GM12878 (cell line): ENCODE measurements around the gene NFAM1. TPM values are rescaled to one million over a fixed set of nuclear protein-coding genes. Genes with fewer than 3 reads are reported as not detected.
A peak's percentile ranks its signal among the peaks of the same experiment; 100 is the strongest.

Experiments
- ATAC-seq: fragments of 200-7000 bp; cut with Tn5 transposase; 3 replicates; pipeline ENCODE4 v1.9.1; 2020; ENCODE audit warnings: mild to moderate bottlenecking, moderate library complexity
- BruUV-seq: library from RNA; stranded (reverse); fragments of 400-500 nt; replicated peaks from 2 replicates; lab custom pipeline; 2021; lab: Mats Ljungman, UMichigan
- CTCF ChIA-PET: fragments of 300-600 bp; sonication (Branson Sonifier 250); formaldehyde crosslinking; extraction: SDS; loops from one replicate; lab custom pipeline; 2021; ENCODE audit warnings: inconsistent platforms; lab: Yijun Ruan, JAX
- POLR2A ChIA-PET: fragments of 350-600 bp; formaldehyde crosslinking; extraction: SDS; loops from one replicate; lab custom pipeline; 2021; ENCODE audit warnings: inconsistent platforms; lab: Charles Lee
- RAD21 ChIA-PET: fragments of 300-600 bp; sonication (Branson Sonifier 250); formaldehyde crosslinking; loops from one replicate; lab custom pipeline; 2023; ENCODE audit warnings: antibody characterized with exemption; ENCODE audit not compliant: unreplicated experiment; lab: Charles Lee
- SMC1A ChIA-PET: fragments of 300-600 bp; sonication (Branson Sonifier 250); formaldehyde crosslinking; loops from one replicate; lab custom pipeline; 2023; ENCODE audit not compliant: unreplicated experiment, uncharacterized antibody; lab: Charles Lee
- DNase-seq: peaks from one replicate; pipeline ENCODE4 v3.0.0-alpha.2; 2011; ENCODE audit warnings: low read depth, low spot score
- FAIRE-seq: peaks from 3 replicates; lab custom pipeline; 2011; peaks lifted over from hg19 to GRCh38; lab: Jason Lieb, UNC
- H2AFZ ChIP-seq: 2 replicates; pipeline ENCODE4 v1.6.0; 2011; ENCODE audit warnings: low read depth, low read length, control low read depth; ENCODE audit not compliant: control insufficient read depth
- H3K27ac ChIP-seq: 2 replicates; pipeline ENCODE4 v1.5.1; 2011; ENCODE audit warnings: control low read depth; ENCODE audit not compliant: control insufficient read depth, insufficient read depth
- H3K27me3 ChIP-seq, 2 experiments: replicated peaks in 1 of 2; 2 replicates each; pipeline versions ENCODE4 v1.6.0 to v1.6.1; 2011; ENCODE audit warnings: low read length in 1 of 2; ENCODE audit not compliant: control insufficient read depth in 2 of 2, insufficient read depth in 2 of 2
- H3K36me3 ChIP-seq, 2 experiments: 2 replicates each; pipeline ENCODE4 v1.5.1; 2011; ENCODE audit warnings: low read length in 1 of 2; ENCODE audit not compliant: control insufficient read depth in 2 of 2, insufficient read depth in 2 of 2
- H3K4me1 ChIP-seq: 2 replicates; pipeline ENCODE4 v1.6.1; 2011; ENCODE audit warnings: mild to moderate bottlenecking, low read length, moderate library complexity, mixed read lengths; ENCODE audit not compliant: control insufficient read depth, insufficient read depth
- H3K4me2 ChIP-seq: 2 replicates; pipeline ENCODE4 v1.6.0; 2011; ENCODE audit warnings: control low read depth; ENCODE audit not compliant: control insufficient read depth, insufficient read depth
- H3K4me3 ChIP-seq: fragments of 200-600 bp; sonication (generic); 2 replicates; pipeline ENCODE4 v1.5.1; 2016
- H3K79me2 ChIP-seq: 2 replicates; pipeline ENCODE4 v1.6.0; 2011; ENCODE audit warnings: low read length; ENCODE audit not compliant: control insufficient read depth, insufficient read depth
- H3K9ac ChIP-seq: 2 replicates; pipeline ENCODE4 v1.8.0; 2011; ENCODE audit warnings: low read length, control low read depth, mixed read lengths; ENCODE audit not compliant: control insufficient read depth, insufficient read depth
- H3K9me3 ChIP-seq: replicated peaks from 3 replicates; pipeline ENCODE4 v1.5.1; 2011; ENCODE audit warnings: mild to moderate bottlenecking, low read length; ENCODE audit not compliant: control insufficient read depth, insufficient read depth
- H4K20me1 ChIP-seq: 2 replicates; pipeline ENCODE4 v1.6.0; 2011; ENCODE audit not compliant: control insufficient read depth, insufficient read depth
- BCL11A ChIP-seq: IDR thresholded peaks from 2 replicates; pipeline ENCODE4 v1.6.1; 2011; ENCODE audit warnings: low read depth, low read length
- BHLHE40 ChIP-seq, 2 experiments: fragments of 450-650 bp in 1 of 2; IDR thresholded peaks; 2 replicates each; pipeline ENCODE4 v1.6.1; 2011 to 2017; ENCODE audit warnings: low read depth in 2 of 2, borderline replicate concordance in 1 of 2, improper control_type of control experiment in 1 of 2, low read length in 1 of 2, mild to moderate bottlenecking in 1 of 2
- BRCA1 ChIP-seq: IDR thresholded peaks from 2 replicates; pipeline ENCODE4 v1.6.1; 2011; ENCODE audit warnings: low read depth, low read length, improper control_type of control experiment
- ESRRA ChIP-seq: IDR thresholded peaks from 2 replicates; pipeline ENCODE4 v1.6.1; 2012; ENCODE audit warnings: mild to moderate bottlenecking, low read length, improper control_type of control experiment
- FOS ChIP-seq: IDR thresholded peaks from 3 replicates; pipeline ENCODE4 v1.6.1; 2011; ENCODE audit warnings: borderline replicate concordance; ENCODE audit not compliant: insufficient read length; ENCODE audit errors: extremely low read depth
- IKZF1 ChIP-seq: fragments of 450-650 bp; conservative IDR thresholded peaks from 2 replicates; pipeline ENCODE4 v1.6.1; 2017; ENCODE audit warnings: antibody characterized with exemption, mild to moderate bottlenecking
- KAT2A ChIP-seq: conservative IDR thresholded peaks from 2 replicates; pipeline ENCODE4 v1.6.1; 2011; ENCODE audit warnings: low read depth, low read length; ENCODE audit not compliant: control insufficient read depth
- NFXL1 ChIP-seq: fragments of 450-650 bp; IDR thresholded peaks from 2 replicates; pipeline ENCODE4 v1.6.1; 2017; ENCODE audit warnings: antibody characterized with exemption, mild to moderate bottlenecking, borderline replicate concordance
- POLR2A ChIP-seq: IDR thresholded peaks from 2 replicates; pipeline ENCODE4 v1.6.1; 2011; ENCODE audit warnings: low read depth, mild to moderate bottlenecking, low read length
- SIN3A ChIP-seq: IDR thresholded peaks from 2 replicates; pipeline ENCODE4 v1.6.1; 2012; ENCODE audit warnings: low read depth, low read length, improper control_type of control experiment
- SMARCA5 ChIP-seq: fragments of 450-650 bp; IDR thresholded peaks from 2 replicates; pipeline ENCODE4 v1.6.1; 2017; ENCODE audit warnings: mild to moderate bottlenecking
- SP1 ChIP-seq: IDR thresholded peaks from one replicate; pipeline ENCODE4 v1.6.1; 2011; ENCODE audit warnings: low read depth, low read length
- SPI1 ChIP-seq: IDR thresholded peaks from 2 replicates; pipeline ENCODE4 v1.6.1; 2011; ENCODE audit warnings: low read depth, mild to moderate bottlenecking, low read length, moderate library complexity, borderline replicate concordance; ENCODE audit not compliant: insufficient read depth
- SREBF1 ChIP-seq: IDR thresholded peaks from 2 replicates; pipeline ENCODE4 v1.6.1; 2012; ENCODE audit warnings: mild to moderate bottlenecking, low read length
- SREBF2 ChIP-seq: IDR thresholded peaks from 2 replicates; pipeline ENCODE4 v1.6.1; 2012; ENCODE audit warnings: mild to moderate bottlenecking, low read length
- SRF ChIP-seq, 2 experiments: IDR thresholded peaks; 2 replicates each; pipeline ENCODE4 v1.6.1; 2011; ENCODE audit warnings: low read depth in 2 of 2, low read length in 2 of 2, mild to moderate bottlenecking in 1 of 2, moderate library complexity in 1 of 2
- YBX1 ChIP-seq: fragments of 450-650 bp; IDR thresholded peaks from 2 replicates; pipeline ENCODE4 v1.6.1; 2016; ENCODE audit warnings: antibody characterized with exemption
- ZBED1 ChIP-seq: IDR thresholded peaks from 2 replicates; pipeline ENCODE4 v1.6.1; 2016; ENCODE audit warnings: borderline replicate concordance
- ZNF207 ChIP-seq: fragments of 450-650 bp; IDR thresholded peaks from 2 replicates; pipeline ENCODE4 v1.6.1; 2014; ENCODE audit warnings: antibody characterized with exemption, mild to moderate bottlenecking, borderline replicate concordance
- ZNF274 ChIP-seq: IDR thresholded peaks from one replicate; pipeline ENCODE4 v1.8.0; 2011; ENCODE audit not compliant: insufficient read length, insufficient read depth
- WGBS: methylation state at CpG from one replicate; pipeline ENCODE4 v1.1.6; 2016; ENCODE audit warnings: low lambda C conversion rate; ENCODE audit not compliant: insufficient replicate concordance, insufficient coverage; ENCODE audit errors: missing lambda C conversion rate; 5-methylcytosine and 5-hydroxymethylcytosine counted together
- in situ Hi-C: fragments of 300-500 bp; cut with MboI; formaldehyde crosslinking; loops from 9 replicates; pipeline ENCODE4 v1.14.3; 2018; ENCODE audit warnings: mixed read lengths
- intact Hi-C: fragments of 100-400 bp; cut with micrococcal nuclease; formaldehyde crosslinking; loops from one replicate; pipeline ENCODE4 v1.14.2; 2022; ENCODE audit not compliant: unreplicated experiment
- polyA plus RNA-seq, 11 experiments: library from polyadenylated mRNA; depleted of rRNA in 4 of 11; unstranded in 6 of 11; stranded (reverse) in 5 of 11; fragments of >200 nt; fragmentation: Nextera tagmentation in 4 of 11; fragmentation: Illumina TruSeq in 1 of 11; extraction: Ambion mirVana in 4 of 11; extraction: Trizol in 1 of 11; gene quantifications; 1 replicate in 1 of 11; 2 replicates in 10 of 11; pipeline versions ENCODE4 v1.2.1 to v1.2.3, GENCODE V29; 2011 to 2016; ENCODE audit warnings: inconsistent platforms in 2 of 11, missing spikeins in 2 of 11, low read depth in 1 of 11
- total RNA-seq, 4 experiments: library from RNA; depleted of rRNA in 3 of 4; stranded (reverse); fragments of >200 nt in 3 of 4; fragmentation: Illumina TruSeq in 1 of 4; extraction: Trizol in 1 of 4; gene quantifications; 2 replicates each; pipeline versions ENCODE4 v1.2.1 to v1.2.3, GENCODE V29; 2013 to 2021
- TF ChIP-seq, protein P1 (sequence below): fragments of 450-650 bp; formaldehyde crosslinking; IDR thresholded peaks from 2 replicates; pipeline ENCODE4 v1.4.0; 2022; ENCODE audit warnings: mild to moderate bottlenecking, moderate library complexity

The NFAM1 gene
- total and polyA plus RNA-seq, 10 of the 15 experiments (the other 5 are each of a cell fraction or from before 2014, with no cell fraction given) = 0.13 to 1.3 (median 0.24) TPM; not detected in 3

DNA sequence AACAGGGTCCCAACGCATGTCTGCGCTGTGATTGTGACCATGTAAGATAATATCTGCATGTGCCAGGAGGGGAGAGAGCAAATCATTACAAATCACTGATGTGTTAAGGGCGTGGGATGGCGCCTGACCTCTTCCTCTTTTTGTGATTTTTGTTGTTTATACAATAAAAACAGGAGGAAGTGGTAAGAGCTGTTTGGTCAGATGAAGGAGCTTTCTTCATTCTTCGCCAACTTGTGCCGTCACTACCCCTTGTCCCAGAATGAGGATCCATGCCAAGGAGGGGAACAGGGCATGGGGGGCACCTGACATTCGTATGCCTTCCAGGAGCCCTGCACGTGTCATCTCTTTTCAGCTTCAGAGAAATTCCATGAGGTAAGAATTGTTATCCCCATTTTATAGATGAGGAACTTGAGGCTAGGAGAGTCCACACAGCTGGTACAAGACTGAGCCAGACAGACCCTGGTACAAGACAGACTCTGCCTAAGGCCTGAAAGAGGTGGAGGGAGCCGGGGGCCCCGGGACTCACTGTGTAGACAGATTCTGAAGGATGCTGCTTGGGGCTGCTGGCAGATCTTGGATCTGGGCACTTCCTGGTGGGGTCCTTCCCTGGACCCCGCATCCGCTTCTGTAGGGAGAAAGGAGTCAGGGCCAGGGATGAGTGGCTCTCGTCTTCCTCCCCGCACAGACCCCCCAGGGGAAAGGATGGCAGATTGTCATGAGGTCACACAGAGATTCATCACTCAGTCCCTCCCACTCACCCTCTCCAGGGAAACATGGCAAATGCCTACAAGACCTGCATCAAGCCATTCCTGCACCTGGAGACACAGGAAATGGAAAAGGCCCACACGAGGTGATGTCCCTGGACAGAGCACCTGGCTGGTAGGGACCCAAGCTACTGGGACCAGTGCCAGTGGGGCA, 34.6 kb downstream of the NFAM1 start:
- ATAC-seq (peak; percentile 89), FAIRE-seq (peak; percentile 84), DNase-seq (peak; percentile 66)
- ChIA-PET POLR2A (interaction anchor here (0.6 to 1.2 kb wide), 2 partner anchors 9 to 22 kb away, joined by 4 to 6 read pairs; no protein-coding TSS in a partner anchor), SMC1A (interaction anchor here (0.9 to 2.3 kb wide), 4 partner anchors 22 to 60 kb away, joined by 3 to 13 read pairs (median 4); no protein-coding TSS in a partner anchor), RAD21 (interaction anchor here (0.6 to 1.7 kb wide), 6 partner anchors 21 to 47 kb away, joined by 3 to 10 read pairs (median 6); no protein-coding TSS in a partner anchor), CTCF (interaction anchor here (0.6 to 2.2 kb wide), 11 partner anchors 9 to 306 kb away, joined by 3 to 11 read pairs (median 4); partner anchors contain the start of gene NFAM1)
- H4K20me1 ChIP-seq = no peaks in the 10 kb centered on the region
- H3K4me3 ChIP-seq = peak overlapping the region; percentile 41; the same call in 1 of the 2 replicates
- H3K79me2 ChIP-seq = no peaks in the 10 kb centered on the region
- H2AFZ ChIP-seq = peak overlapping the region; percentile 75
- no TSS peak for BruUV-seq
- peak overlapping the region; percentile 15; the same call in 1 of the 2 replicates for H3K27ac ChIP-seq
- in situ Hi-C loops (no loop called here), intact Hi-C loops (no loop called here)
- H3K36me3 ChIP-seq = no peaks in the 10 kb centered on the region
- H3K27me3 ChIP-seq = no peaks in the 10 kb centered on the region; a peak in 1 of 4 replicates
- H3K4me1 ChIP-seq = peaks cover 16% of the 10 kb centered on the region
- H3K9me3 ChIP-seq = no peaks in the 10 kb centered on the region
- peak overlapping the region; percentile 78 for H3K4me2 ChIP-seq
- no peak overlapping the region; the same call in 1 of the 2 replicates for H3K9ac ChIP-seq
- WGBS = 23% methylated on average over 15 of the region's 15 CpGs
- TF ChIP-seq ZNF207 = no peak
- no peak for TF ChIP-seq ZNF274
- no peak for TF ChIP-seq NFXL1
- TF ChIP-seq IKZF1 = peak; percentile 87
- TF ChIP-seq SIN3A = no peak
- no peak for TF ChIP-seq ZBED1
- no peak for TF ChIP-seq BRCA1
- TF ChIP-seq FOS = no peak
- no peak for TF ChIP-seq SRF (IDR thresholded peaks at IDR 0.05; ENCODE audit: low read depth in 2 of 2, low read length in 2 of 2)
- TF ChIP-seq SREBF2 = no peak
- no peak for TF ChIP-seq ESRRA
- TF ChIP-seq SREBF1 = no peak
- TF ChIP-seq KAT2A = no peak
- TF ChIP-seq SPI1 = peak; percentile 99
- TF ChIP-seq BCL11A = peak; percentile 73
- no peak for TF ChIP-seq POLR2A
- peak; percentile 92 to 95 for TF ChIP-seq BHLHE40 (IDR thresholded peaks at IDR 0.05; ENCODE audit: borderline replicate concordance in 1 of 2, low read depth in 2 of 2, low read length in 1 of 2)
- TF ChIP-seq YBX1 = no peak
- TF ChIP-seq SMARCA5 = peak; percentile 83
- peak; percentile 48 for TF ChIP-seq SP1
- TF ChIP-seq, protein P1, sequence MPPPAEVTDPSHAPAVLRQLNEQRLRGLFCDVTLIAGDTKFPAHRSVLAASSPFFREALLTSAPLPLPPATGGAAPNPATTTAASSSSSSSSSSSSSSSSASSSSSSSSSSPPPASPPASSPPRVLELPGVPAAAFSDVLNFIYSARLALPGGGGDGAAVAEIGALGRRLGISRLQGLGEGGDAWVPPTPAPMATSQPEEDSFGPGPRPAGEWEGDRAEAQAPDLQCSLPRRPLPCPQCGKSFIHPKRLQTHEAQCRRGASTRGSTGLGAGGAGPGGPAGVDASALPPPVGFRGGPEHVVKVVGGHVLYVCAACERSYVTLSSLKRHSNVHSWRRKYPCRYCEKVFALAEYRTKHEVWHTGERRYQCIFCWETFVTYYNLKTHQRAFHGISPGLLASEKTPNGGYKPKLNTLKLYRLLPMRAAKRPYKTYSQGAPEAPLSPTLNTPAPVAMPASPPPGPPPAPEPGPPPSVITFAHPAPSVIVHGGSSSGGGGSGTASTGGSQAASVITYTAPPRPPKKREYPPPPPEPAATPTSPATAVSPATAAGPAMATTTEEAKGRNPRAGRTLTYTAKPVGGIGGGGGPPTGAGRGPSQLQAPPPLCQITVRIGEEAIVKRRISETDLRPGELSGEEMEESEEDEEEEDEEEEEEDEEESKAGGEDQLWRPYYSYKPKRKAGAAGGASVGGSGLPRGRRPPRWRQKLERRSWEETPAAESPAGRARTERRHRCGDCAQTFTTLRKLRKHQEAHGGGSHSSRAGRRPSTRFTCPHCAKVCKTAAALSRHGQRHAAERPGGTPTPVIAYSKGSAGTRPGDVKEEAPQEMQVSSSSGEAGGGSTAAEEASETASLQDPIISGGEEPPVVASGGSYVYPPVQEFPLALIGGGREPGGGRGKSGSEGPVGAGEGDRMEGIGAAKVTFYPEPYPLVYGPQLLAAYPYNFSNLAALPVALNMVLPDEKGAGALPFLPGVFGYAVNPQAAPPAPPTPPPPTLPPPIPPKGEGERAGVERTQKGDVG (CRISPR knock-in tag) = no peak
